ENCODE results near the gene TNFRSF21.

The TNFRSF21 gene

GRCh38 chr6:47203938-47204611 is 105.6 kb downstream of the TNFRSF21 start:
- DNase-seq = no peak

- DNase-seq = no peak
These were observed 106.3 kb downstream of the TNFRSF21 start for GRCh38 chr6:47203266-47203937.

- DNase-seq = no peak
These were observed 107.0 kb downstream of the TNFRSF21 start for GRCh38 chr6:47202644-47203205.

GRCh38 chr6:47200536-47201334 is 109.0 kb downstream of the TNFRSF21 start:
- no peak for DNase-seq

- no peak for DNase-seq
These were observed 111.7 kb downstream of the TNFRSF21 start for GRCh38 chr6:47197682-47198640.

GRCh38 chr6:47196113-47196512 is 113.6 kb downstream of the TNFRSF21 start:
- no peak for DNase-seq

- DNase-seq = no peak
These were observed 114.6 kb downstream of the TNFRSF21 start for GRCh38 chr6:47195011-47195650.

GRCh38 chr6:47188588-47189021 is 121.1 kb downstream of the TNFRSF21 start:
- DNase-seq = peak; percentile 10

GRCh38 chr6:47187893-47188587 is 121.7 kb downstream of the TNFRSF21 start:
- no peak for DNase-seq

- no peak for DNase-seq
These were observed 122.6 kb downstream of the TNFRSF21 start for GRCh38 chr6:47187113-47187512.

- DNase-seq = no peak
These were observed 127.3 kb downstream of the TNFRSF21 start for GRCh38 chr6:47182291-47182957.

- DNase-seq = no peak
These were observed 128.0 kb downstream of the TNFRSF21 start for GRCh38 chr6:47181681-47182080.
